Activated CD4-positive, alpha-beta memory T cell treated with anti-CD3 and anti-CD28 coated beads for 36 hours (primary cell): Measurements from ENCODE around the gene NEDD9. TPM values are rescaled to one million over a fixed set of nuclear protein-coding genes. Genes with fewer than 3 reads are reported as not detected.

Experiments
- CTCF ChIA-PET: fragments of 350-600 bp; sonication (Branson Sonifier 250); formaldehyde crosslinking; loops from one replicate; lab custom pipeline; 2021; ENCODE audit warnings: antibody characterized with exemption, inconsistent platforms; lab: Charles Lee
- POLR2A ChIA-PET: fragments of 350-600 bp; sonication (Branson Sonifier 250); formaldehyde crosslinking; loops from one replicate; lab custom pipeline; 2021; ENCODE audit warnings: antibody characterized with exemption; lab: Charles Lee
- DNase-seq: peaks from one replicate; pipeline ENCODE4 v3.0.0-alpha.2; 2020
- H3K27ac Mint-ChIP-seq: one replicate; pipeline ENCODE4 v1.8.0; 2021; ENCODE audit warnings: mixed read lengths
- H3K27me3 Mint-ChIP-seq: one replicate; pipeline ENCODE4 v1.8.0; 2021; ENCODE audit warnings: mixed read lengths
- H3K36me3 Mint-ChIP-seq: one replicate; pipeline ENCODE4 v1.8.0; 2021; ENCODE audit warnings: mixed read lengths
- H3K4me1 Mint-ChIP-seq: one replicate; pipeline ENCODE4 v1.8.0; 2021; ENCODE audit warnings: low read depth, mixed read lengths
- H3K4me3 Mint-ChIP-seq: one replicate; pipeline ENCODE4 v1.8.0; 2021; ENCODE audit warnings: mild to moderate bottlenecking, mixed read lengths
- H3K9me3 Mint-ChIP-seq: one replicate; pipeline ENCODE4 v1.8.0; 2021; ENCODE audit warnings: mixed read lengths
- intact Hi-C: fragments of 100-400 bp; cut with micrococcal nuclease; formaldehyde crosslinking; loops from one replicate; pipeline ENCODE4 v1.15.1; 2023
- total RNA-seq, 2 experiments: library from RNA; stranded (reverse); gene quantifications; one replicate each; pipeline ENCODE4 v1.2.3, GENCODE V29; 2021

NEDD9 gene
- total RNA-seq, 2 experiments from 2014 or later: 26.6 to 31.5 TPM

DNA sequence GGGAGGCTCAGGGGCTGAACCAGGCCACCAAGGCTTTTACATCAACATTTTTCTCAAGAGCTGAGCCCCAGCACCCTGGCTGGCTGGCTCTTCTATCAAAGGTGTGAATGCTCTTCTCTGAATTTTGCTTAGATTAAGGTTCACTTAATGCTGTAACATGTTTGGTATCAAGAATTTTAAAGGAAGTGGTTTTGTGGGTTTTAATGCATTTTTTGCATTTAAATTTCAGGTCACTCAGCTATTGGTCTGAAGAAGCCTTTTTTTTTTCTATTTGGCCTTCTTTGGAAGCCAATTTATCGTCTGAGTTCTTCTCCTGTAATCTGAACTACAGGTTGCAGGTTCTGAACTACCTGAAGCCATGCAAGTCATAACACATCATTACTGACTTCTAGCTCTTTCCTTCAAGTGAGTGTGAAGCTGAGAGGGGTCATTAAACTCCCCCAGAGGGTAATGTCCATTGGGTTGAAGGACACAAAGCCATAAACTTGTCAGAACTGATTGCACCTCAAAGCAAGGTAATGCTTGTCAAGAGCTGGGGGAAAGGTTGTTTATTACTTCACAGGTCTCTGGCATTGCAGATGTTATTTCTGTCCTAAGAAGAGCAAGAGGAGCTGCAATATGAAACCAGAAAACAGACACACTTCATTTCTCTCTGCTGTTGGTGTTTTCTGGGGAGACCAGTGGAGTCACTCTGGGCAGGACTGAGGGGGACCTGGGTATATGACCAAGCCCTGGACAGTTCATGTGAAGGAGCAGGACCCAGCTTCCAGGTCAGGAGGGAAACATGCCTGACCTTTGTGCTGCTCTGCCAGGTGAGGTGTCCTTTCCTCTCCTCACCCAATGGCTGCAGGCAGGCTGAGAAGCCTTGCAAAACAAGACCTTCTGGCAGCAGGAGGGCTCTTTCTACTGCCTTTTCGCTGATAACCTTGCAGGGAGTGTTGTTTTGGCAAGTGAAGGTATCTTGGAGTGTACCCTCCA, 26.1 kb upstream of the NEDD9 start:
- H3K9me3 Mint-ChIP-seq: no peaks in the 10 kb centered on the region
- peak; percentile 48 for DNase-seq
- intact Hi-C loops: loop anchor here (1.0 kb wide), 3 partner anchors 19 to 26 kb away; partner anchors contain the start of gene NEDD9
- peak overlapping the region; percentile 62 for H3K27ac Mint-ChIP-seq
- peaks cover 4% of the 10 kb centered on the region for H3K36me3 Mint-ChIP-seq
- H3K27me3 Mint-ChIP-seq: no peaks in the 10 kb centered on the region
- POLR2A ChIA-PET: interaction anchor here (0.6 to 1.0 kb wide), 5 partner anchors 17 to 456 kb away, joined by 3 to 5 read pairs (median 4); partner anchors contain the start of gene NEDD9
- H3K4me3 Mint-ChIP-seq: peak overlapping the region; percentile 21
- CTCF ChIA-PET: no interaction called here
- H3K4me1 Mint-ChIP-seq: peaks cover 61% of the 10 kb centered on the region

DNA sequence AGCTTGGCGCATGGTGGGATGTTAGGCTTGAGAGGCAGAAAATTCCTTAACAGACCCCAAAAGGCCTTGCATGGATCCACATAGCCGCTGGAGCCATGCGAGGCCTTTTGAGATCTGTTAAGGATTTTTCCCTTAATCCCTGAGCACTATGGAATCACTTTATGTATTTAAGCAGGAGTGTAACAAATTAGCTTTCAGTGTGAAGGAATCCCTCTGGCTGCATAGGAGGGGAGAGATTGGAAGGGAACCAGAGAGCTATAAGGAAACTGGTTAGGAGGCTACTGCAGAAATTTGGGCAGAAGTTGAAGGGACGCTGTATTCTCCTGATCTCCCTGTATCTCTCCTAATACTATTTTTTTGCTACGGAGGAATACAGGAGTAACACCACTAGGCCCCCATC, 23.1 kb upstream of the NEDD9 start:
- Mint-ChIP-seq H3K27me3 (no peaks in the 10 kb centered on the region), H3K4me1 (peaks cover 41% of the 10 kb centered on the region), H3K9me3 (no peaks in the 10 kb centered on the region), H3K4me3 (no peak overlapping the region), H3K36me3 (peaks cover 10% of the 10 kb centered on the region), H3K27ac (no peak overlapping the region)
- ChIA-PET POLR2A (interaction anchor here (1.1 kb wide), 1 partner anchor 22 kb away, joined by 3 read pairs; no protein-coding TSS in a partner anchor), CTCF (no interaction called here)
- no peak for DNase-seq
- intact Hi-C loops: no loop called here

DNA sequence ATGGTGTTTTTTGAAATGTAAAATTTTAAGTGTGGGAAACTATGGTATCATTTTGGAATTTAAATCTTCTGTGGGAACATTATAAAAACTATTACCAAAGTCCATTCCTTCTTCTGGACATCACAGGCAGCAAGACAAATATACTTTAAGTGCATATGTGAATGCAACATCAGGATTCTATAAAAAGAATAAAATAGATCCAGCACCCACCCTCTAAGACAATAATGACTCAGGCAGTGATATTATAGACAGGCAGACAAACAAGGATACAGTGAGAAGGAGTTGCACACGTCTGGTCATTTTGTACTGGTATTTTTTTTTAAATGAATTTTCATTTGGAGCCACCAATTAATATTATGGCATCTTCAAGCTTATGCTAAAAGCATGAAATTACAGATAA, 21.1 kb upstream of the NEDD9 start:
- no peak for DNase-seq
- Mint-ChIP-seq H3K4me1 (peaks cover 26% of the 10 kb centered on the region), H3K27me3 (no peaks in the 10 kb centered on the region), H3K27ac (no peak overlapping the region), H3K36me3 (peaks cover 23% of the 10 kb centered on the region), H3K4me3 (no peak overlapping the region), H3K9me3 (peaks cover 6% of the 10 kb centered on the region)
- intact Hi-C loops: no loop called here
- ChIA-PET POLR2A (no interaction called here), CTCF (no interaction called here)

DNA sequence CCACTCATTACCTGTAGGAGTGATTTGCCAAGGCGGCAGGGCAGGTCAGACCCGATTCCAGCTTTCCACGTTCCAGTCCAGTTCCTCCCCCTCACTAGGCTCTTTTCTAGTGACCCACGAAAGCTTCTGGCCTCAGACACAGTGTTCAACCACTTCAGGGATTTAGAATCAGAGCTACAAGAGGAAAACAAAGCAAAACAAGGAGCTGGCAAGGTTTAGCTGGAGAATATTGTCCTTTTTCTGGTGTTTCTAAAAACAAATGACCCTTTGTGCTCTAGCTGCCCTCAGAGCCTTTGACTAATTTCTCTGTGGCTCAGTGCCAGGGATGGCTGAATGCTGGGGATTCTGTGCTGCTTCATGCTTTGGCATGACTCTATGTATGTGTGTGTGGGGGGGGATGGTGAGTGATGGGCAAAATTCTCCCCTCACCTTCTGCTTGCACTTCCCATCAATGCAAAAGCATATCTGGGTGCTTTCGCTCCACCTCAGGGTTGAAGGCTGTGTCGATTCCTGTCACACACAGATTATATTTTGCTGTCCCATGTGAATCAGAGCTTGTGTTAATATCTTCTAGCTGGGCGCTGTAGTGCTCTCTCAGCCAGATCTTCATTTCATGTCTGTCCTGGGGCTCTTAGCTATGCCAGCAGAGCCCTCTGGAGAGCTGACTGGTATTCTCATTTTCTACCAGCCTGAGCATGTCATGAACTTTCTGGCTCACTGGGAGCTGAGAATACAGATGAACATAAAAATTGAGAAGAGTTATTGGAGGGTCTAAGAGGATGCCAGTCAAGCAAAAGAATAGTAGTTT, 19.3 kb upstream of the NEDD9 start:
- Mint-ChIP-seq H3K27ac (no peak overlapping the region), H3K27me3 (no peaks in the 10 kb centered on the region), H3K4me1 (peaks cover 8% of the 10 kb centered on the region), H3K9me3 (peaks cover 6% of the 10 kb centered on the region), H3K4me3 (no peak overlapping the region), H3K36me3 (peaks cover 25% of the 10 kb centered on the region)
- intact Hi-C loops: no loop called here
- ChIA-PET CTCF (no interaction called here), POLR2A (no interaction called here)
- no peak for DNase-seq

DNA sequence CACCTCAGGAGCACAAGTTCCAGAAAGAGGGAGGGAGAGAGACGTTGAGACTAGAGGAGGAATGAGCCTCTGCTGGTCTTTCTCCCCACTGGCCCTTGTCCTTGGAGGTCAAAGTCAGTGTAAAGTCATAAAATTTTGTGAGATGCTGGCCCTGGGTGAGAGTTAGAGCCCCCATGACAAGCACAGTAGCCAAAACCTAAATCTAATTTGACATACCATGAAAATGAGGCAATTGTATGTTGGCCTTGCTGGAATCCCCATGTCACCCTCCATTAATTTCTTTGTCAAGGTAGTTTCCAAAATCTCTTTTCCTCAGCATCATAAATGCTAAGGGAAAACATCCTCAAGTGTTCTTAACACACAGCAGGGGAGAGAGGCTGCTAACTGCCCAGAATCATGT, 17.6 kb upstream of the NEDD9 start:
- ChIA-PET CTCF (no interaction called here), POLR2A (no interaction called here)
- Mint-ChIP-seq H3K27ac (no peak overlapping the region), H3K9me3 (peaks cover 6% of the 10 kb centered on the region), H3K4me3 (no peak overlapping the region), H3K4me1 (peaks cover 8% of the 10 kb centered on the region), H3K27me3 (no peaks in the 10 kb centered on the region), H3K36me3 (peaks cover 25% of the 10 kb centered on the region)
- DNase-seq: no peak
- intact Hi-C loops: no loop called here

DNA sequence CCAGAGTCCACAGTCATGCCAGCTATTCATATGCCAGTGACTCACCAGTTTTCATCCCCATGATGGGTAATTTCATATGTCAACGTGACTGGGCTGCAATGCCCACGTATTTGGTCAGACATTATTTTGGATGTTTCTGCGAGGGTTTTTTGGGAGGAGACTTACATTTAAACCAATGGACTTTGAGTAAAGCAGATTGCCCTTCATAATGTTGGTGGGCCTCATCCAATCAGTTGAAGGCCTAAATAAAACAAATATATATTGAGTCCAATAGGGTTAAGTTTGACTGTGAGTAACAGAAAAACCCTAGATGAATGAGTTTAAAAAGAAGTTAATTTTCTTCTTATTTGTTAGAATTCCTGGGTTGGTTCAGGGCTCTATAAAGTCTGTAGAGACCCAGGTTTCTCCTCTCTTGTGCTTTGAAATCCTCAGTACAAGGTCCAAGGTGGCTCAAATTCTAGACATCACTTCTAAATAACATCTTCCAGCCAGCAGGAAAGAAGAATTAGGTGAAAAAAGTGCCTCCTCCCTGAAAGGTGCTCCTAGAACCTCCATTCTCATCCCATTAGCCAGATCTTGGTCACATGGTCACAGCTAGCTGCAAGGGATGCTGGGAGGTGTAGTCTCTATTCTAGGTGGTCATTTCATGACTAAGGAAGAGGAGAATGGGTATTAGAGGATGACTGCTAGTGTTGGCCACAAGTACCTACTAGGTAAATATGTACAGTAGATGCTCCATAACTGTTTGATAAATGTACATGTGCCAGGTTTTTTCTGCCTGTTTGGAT, 16.7 kb upstream of the NEDD9 start:
- H3K4me1 Mint-ChIP-seq: peaks cover 14% of the 10 kb centered on the region
- H3K4me3 Mint-ChIP-seq: no peak overlapping the region
- H3K36me3 Mint-ChIP-seq: peaks cover 25% of the 10 kb centered on the region
- H3K27me3 Mint-ChIP-seq: no peaks in the 10 kb centered on the region
- ChIA-PET CTCF (no interaction called here), POLR2A (no interaction called here)
- H3K27ac Mint-ChIP-seq: no peak overlapping the region
- no peak for DNase-seq
- intact Hi-C loops: no loop called here
- H3K9me3 Mint-ChIP-seq: peaks cover 6% of the 10 kb centered on the region

DNA sequence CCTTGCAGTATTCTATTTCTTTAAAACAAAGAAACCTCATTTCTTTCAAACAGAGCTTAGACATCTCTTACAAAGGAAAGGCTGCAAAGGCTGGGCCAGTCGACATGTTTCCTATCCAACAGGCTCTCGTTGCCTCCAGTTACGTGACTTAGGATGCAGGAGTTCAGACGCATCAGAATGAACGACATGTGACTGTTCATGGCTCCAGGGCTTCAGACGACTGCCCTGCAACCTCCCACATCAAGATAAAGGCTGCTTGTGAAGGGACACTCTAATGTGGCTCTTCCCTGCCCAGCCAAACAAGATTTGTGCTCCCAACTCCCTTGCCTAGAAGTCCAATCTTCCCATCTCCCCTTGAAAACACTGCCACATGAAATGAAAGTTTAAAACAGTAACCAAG, 14.3 kb upstream of the NEDD9 start:
- ChIA-PET POLR2A (no interaction called here), CTCF (no interaction called here)
- Mint-ChIP-seq H3K27ac (no peak overlapping the region), H3K9me3 (peaks cover 6% of the 10 kb centered on the region), H3K4me3 (no peak overlapping the region), H3K4me1 (peaks cover 15% of the 10 kb centered on the region), H3K36me3 (peaks cover 30% of the 10 kb centered on the region), H3K27me3 (no peaks in the 10 kb centered on the region)
- intact Hi-C loops: no loop called here
- DNase-seq: no peak

DNA sequence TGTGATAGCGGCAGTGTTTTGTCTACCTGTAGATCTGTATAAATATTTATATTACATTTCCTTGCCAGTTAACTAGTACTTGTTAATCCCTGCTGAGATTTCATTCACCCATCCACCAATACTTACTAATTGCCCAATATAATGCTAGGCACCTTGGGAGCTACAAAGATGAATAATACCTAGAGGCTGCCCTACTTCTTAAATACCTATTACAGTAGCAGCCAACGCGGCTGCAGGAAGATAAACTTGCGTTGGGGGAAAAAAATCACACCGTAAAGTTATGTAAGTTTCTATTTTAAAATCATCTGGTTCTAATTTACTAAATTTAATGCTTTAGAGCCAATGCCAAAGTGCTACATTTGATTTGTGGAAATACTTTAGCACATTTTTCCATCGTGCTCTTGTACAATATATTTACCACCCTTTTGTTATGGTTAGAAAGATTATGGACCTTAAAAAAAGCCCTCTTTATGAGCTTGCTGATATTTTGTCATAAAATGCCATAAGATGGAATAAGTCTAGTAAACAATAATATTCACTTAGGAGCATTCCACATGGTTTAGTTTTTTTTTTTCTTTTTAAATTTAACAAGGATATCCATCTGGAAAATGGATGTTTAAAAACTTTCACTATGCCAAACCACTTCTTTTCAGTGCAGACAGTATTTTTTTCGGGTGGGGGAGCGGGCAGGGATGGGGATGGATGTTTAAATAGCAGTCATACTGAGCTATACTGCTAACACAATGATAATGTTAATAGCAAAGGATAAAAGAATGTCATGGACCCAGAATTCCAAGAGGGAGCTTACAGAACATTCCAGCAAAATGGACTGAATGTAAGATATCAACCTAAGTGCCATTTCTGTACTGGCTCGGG, 13.2 kb upstream of the NEDD9 start:
- ChIA-PET POLR2A (interaction anchor here (1.4 kb wide), 1 partner anchor 16 kb away, joined by 3 read pairs; no protein-coding TSS in a partner anchor), CTCF (interaction anchor here (0.8 kb wide), 1 partner anchor 9 kb away, joined by 4 read pairs; no protein-coding TSS in a partner anchor)
- peaks cover 6% of the 10 kb centered on the region for H3K9me3 Mint-ChIP-seq
- peaks cover 15% of the 10 kb centered on the region for H3K4me1 Mint-ChIP-seq
- H3K27ac Mint-ChIP-seq: no peak overlapping the region
- H3K36me3 Mint-ChIP-seq: peaks cover 24% of the 10 kb centered on the region
- intact Hi-C loops: no loop called here
- no peak overlapping the region for H3K4me3 Mint-ChIP-seq
- H3K27me3 Mint-ChIP-seq: no peaks in the 10 kb centered on the region
- DNase-seq: no peak

DNA sequence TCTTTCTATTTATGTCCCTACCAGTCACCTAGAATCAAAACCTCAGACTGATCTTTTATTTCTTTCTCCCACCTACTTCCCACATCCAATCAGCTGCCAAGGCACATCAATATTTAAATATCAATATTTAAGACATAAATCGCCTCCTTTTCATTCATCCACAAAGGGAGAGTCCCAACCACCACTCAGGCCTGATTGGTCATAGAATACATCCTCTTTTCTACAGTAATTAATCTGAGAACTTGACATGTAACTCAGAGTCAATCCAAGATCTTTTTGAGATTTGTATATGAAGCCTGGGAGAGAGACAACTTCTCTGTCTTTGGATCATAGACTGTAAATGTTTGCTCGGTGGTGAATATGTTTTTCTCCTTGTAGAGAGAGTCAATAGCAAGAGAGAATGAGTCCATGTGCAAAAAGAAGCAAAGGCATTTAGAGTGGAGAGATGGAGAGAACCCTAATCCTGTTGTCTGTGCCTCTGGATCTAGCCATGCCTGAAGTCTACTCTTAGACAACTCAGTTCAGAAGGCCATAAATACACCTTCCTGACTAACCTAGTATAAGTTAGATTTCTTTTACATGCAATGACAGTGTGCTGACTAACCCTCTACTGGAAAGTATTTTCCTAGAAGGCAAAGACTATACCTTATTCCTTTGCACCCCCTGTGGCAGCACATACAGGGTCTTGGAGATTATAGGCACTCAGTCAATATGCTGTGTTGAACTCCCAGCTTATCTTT, 12.1 kb upstream of the NEDD9 start:
- Mint-ChIP-seq H3K9me3 (peaks cover 4% of the 10 kb centered on the region), H3K4me3 (no peak overlapping the region), H3K36me3 (peaks cover 14% of the 10 kb centered on the region), H3K27me3 (no peaks in the 10 kb centered on the region), H3K27ac (no peak overlapping the region), H3K4me1 (peaks cover 15% of the 10 kb centered on the region)
- ChIA-PET POLR2A (interaction anchor here (1.4 kb wide), 1 partner anchor 14 kb away, joined by 3 read pairs; no protein-coding TSS in a partner anchor), CTCF (interaction anchor here (0.8 kb wide), 1 partner anchor 8 kb away, joined by 4 read pairs; no protein-coding TSS in a partner anchor)
- intact Hi-C loops: loop anchor here (1.0 kb wide), 1 partner anchor 12 kb away; the partner anchor contains the start of gene NEDD9
- no peak for DNase-seq

DNA sequence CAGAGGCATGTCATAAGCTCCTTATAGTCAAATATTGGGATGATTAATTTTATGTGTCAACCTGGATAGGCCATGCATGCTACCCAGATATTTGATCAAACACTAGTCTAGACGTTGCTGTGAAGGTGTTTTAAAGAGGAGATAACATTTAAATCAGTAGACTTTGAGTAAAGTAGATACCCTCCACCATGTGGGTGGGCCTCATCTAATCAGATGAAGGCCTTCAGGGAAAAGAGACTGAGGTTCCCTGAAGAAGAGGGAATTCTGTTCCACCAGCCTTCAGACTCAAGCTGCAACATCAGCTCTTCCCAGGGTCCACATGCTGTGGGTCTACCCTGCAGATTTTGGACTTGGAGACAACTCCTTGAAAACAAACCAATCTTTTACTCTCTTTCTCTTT, 11.4 kb upstream of the NEDD9 start:
- Mint-ChIP-seq H3K27me3 (no peaks in the 10 kb centered on the region), H3K36me3 (peaks cover 10% of the 10 kb centered on the region), H3K9me3 (no peaks in the 10 kb centered on the region), H3K4me3 (no peak overlapping the region), H3K27ac (no peak overlapping the region), H3K4me1 (peaks cover 15% of the 10 kb centered on the region)
- POLR2A ChIA-PET: interaction anchor here (1.0 kb wide), 1 partner anchor 34 kb away, joined by 3 read pairs; no protein-coding TSS in a partner anchor
- CTCF ChIA-PET: no interaction called here
- intact Hi-C loops: loop anchor here (1.0 kb wide), 1 partner anchor 12 kb away; the partner anchor contains the start of gene NEDD9
- DNase-seq: no peak
